PC-9 (cell line): ENCODE results near the gene MYO3B.

Experiments used
- CTCF ChIP-seq: fragments of 200-600 bp; sonication (generic); conservative IDR thresholded peaks from 2 replicates; pipeline ENCODE4 v1.6.1; 2017; ENCODE audit warnings: mixed run types, antibody characterized with exemption, mild to moderate bottlenecking, moderate library complexity
- EZH2 ChIP-seq: fragments of 200-600 bp; sonication (generic); IDR thresholded peaks from 2 replicates; pipeline ENCODE4 v1.8.0; 2017; ENCODE audit warnings: antibody characterized with exemption, low read depth

DNA sequence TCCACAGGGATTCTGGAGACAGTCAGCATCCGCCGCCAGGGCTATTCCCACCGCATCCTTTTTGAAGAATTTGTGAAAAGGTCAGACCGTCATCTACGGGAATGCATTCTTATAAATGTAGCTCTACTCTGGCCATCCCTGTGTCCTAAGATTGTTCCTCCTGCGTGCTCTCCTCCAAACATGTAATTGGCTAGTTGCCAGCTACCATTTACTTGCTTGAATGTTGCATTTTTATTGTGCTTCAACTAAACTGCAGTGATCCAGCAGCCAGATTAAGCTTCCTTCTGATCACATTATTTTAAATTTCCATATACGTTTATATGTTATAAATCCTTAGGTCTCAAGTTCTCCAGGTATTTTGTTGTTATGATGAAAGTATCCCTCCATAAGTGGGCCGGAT, 288.7 kb downstream of the MYO3B start:
- no peak for TF ChIP-seq CTCF
- TF ChIP-seq EZH2 = no peak
